Endodermal cell (in vitro differentiated cells): Measurements from ENCODE around the gene NAP1L3. TPM values are rescaled to one million over a fixed set of nuclear protein-coding genes. Genes with fewer than 3 reads are reported as not detected.

ENCODE experiments used
- DNase-seq: peaks from one replicate; pipeline ENCODE4 v3.0.0-alpha.2; 2017
- H3K27ac ChIP-seq: 2 replicates; pipeline ENCODE4 v1.5.1; 2013; ENCODE audit warnings: mild to moderate bottlenecking, low read depth, low read length, moderate library complexity
- H3K27me3 ChIP-seq: 2 replicates; pipeline ENCODE4 v1.6.1; 2013; ENCODE audit warnings: mild to moderate bottlenecking, low read length, moderate library complexity; ENCODE audit not compliant: insufficient read depth, control insufficient read depth, poor library complexity, severe bottlenecking
- H3K36me3 ChIP-seq: 2 replicates; pipeline ENCODE4 v1.7.0; 2013; ENCODE audit warnings: mild to moderate bottlenecking, low read length, moderate library complexity; ENCODE audit not compliant: control insufficient read depth, insufficient read depth
- H3K4me1 ChIP-seq: one replicate; pipeline ENCODE4 v1.7.0; 2013; ENCODE audit warnings: low read length; ENCODE audit not compliant: control insufficient read depth, insufficient read depth
- H3K4me3 ChIP-seq: 2 replicates; pipeline ENCODE4 v1.5.1; 2013; ENCODE audit warnings: mild to moderate bottlenecking, low read length, moderate library complexity
- H3K9ac ChIP-seq: 2 replicates; pipeline ENCODE4 v1.6.1; 2013; ENCODE audit warnings: mild to moderate bottlenecking, low read length, moderate library complexity; ENCODE audit not compliant: poor library complexity, severe bottlenecking; ENCODE audit errors: extremely low read depth
- H3K9me3 ChIP-seq: 2 replicates; pipeline ENCODE4 v1.6.1; 2013; ENCODE audit warnings: mild to moderate bottlenecking, low read length, moderate library complexity; ENCODE audit not compliant: control insufficient read depth
- H3K27ac Mint-ChIP-seq: 2 replicates; pipeline ENCODE4 v1.8.0; 2020; ENCODE audit warnings: mixed read lengths
- H3K27me3 Mint-ChIP-seq: 2 replicates; pipeline ENCODE4 v1.8.0; 2021; ENCODE audit warnings: mild to moderate bottlenecking, mixed read lengths; ENCODE audit not compliant: insufficient read depth
- H3K36me3 Mint-ChIP-seq: 2 replicates; pipeline ENCODE4 v1.8.0; 2020; ENCODE audit warnings: low read depth, mixed read lengths
- H3K4me1 Mint-ChIP-seq: 2 replicates; pipeline ENCODE4 v1.8.0; 2020; ENCODE audit warnings: mixed read lengths
- H3K4me3 Mint-ChIP-seq: 2 replicates; pipeline ENCODE4 v1.8.0; 2020; ENCODE audit warnings: mild to moderate bottlenecking, moderate library complexity, mixed read lengths
- H3K9me3 Mint-ChIP-seq: 2 replicates; pipeline ENCODE4 v1.8.0; 2020; ENCODE audit warnings: mild to moderate bottlenecking, mixed read lengths
- WGBS, 2 experiments: methylation state at CpG; one replicate each; pipeline versions ENCODE4 v1.1.5 to v1.1.7; 2013; ENCODE audit warnings: missing lambda C conversion rate in 2 of 2, mixed read lengths in 1 of 2; ENCODE audit not compliant: insufficient coverage in 1 of 2, insufficient read length in 1 of 2; 5-methylcytosine and 5-hydroxymethylcytosine counted together
- total RNA-seq, 2 donors: library from RNA; stranded (reverse); fragmentation: NEBNext Ultra II Directional in 1 of 2; extraction: Animal tissue kit (Norgen Biotek cat#: 25700) in 1 of 2; gene quantifications; 2 replicates in 1 of 2; 3 replicates in 1 of 2; pipeline ENCODE4 v1.2.1, GENCODE V29; 2021
- TF ChIP-seq, protein P1 (sequence below): fragments of 200-600 bp; sonication (generic); conservative IDR thresholded peaks from 2 replicates; pipeline ENCODE4 v1.5.0; 2021; ENCODE audit warnings: antibody characterized with exemption, mild to moderate bottlenecking

NAP1L3 gene
- total RNA-seq, 2 donors from 2014 or later = 7.9 to 19.3 TPM

DNA sequence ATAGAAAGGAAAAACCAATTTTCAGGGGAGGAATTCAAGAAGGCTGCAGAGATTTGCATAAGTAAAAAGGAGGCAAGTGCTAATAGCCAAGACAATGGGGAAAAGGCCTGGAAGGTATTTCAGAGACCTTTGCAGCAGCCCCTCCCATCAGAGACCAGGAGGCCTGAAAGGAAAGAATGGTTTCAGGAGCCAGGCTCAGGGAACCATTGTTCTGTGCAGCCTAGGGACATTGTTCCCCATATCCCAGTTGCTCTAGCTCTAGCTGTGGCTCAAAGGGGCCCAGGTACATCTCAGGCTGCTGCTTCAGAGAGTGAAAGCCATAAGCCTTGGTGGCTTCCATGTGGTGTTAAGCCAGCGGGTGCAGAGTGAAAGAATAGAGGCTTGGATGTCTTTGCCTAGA is 24.0 kb downstream of the NAP1L3 start:
- Mint-ChIP-seq H3K27me3 (no peaks in the 10 kb centered on the region), H3K27ac (no peak overlapping the region), H3K4me1 (peaks cover 9% of the 10 kb centered on the region), H3K4me3 (no peak overlapping the region), H3K9me3 (peaks cover 48% of the 10 kb centered on the region), H3K36me3 (peaks cover 16% of the 10 kb centered on the region)
- Histone ChIP-seq H3K27ac (no peak overlapping the region), H3K9me3 (peaks cover 30% of the 10 kb centered on the region), H3K4me1 (no peaks in the 10 kb centered on the region), H3K27me3 (no peaks in the 10 kb centered on the region), H3K4me3 (no peak overlapping the region), H3K36me3 (no peaks in the 10 kb centered on the region), H3K9ac (no peak overlapping the region)
- TF ChIP-seq, protein P1, sequence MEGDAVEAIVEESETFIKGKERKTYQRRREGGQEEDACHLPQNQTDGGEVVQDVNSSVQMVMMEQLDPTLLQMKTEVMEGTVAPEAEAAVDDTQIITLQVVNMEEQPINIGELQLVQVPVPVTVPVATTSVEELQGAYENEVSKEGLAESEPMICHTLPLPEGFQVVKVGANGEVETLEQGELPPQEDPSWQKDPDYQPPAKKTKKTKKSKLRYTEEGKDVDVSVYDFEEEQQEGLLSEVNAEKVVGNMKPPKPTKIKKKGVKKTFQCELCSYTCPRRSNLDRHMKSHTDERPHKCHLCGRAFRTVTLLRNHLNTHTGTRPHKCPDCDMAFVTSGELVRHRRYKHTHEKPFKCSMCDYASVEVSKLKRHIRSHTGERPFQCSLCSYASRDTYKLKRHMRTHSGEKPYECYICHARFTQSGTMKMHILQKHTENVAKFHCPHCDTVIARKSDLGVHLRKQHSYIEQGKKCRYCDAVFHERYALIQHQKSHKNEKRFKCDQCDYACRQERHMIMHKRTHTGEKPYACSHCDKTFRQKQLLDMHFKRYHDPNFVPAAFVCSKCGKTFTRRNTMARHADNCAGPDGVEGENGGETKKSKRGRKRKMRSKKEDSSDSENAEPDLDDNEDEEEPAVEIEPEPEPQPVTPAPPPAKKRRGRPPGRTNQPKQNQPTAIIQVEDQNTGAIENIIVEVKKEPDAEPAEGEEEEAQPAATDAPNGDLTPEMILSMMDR = no peak
- WGBS, 2 experiments = 90 to 100% methylated on average over 1 of the region's 1 CpG
- DNase-seq = peak; percentile 58

DNA sequence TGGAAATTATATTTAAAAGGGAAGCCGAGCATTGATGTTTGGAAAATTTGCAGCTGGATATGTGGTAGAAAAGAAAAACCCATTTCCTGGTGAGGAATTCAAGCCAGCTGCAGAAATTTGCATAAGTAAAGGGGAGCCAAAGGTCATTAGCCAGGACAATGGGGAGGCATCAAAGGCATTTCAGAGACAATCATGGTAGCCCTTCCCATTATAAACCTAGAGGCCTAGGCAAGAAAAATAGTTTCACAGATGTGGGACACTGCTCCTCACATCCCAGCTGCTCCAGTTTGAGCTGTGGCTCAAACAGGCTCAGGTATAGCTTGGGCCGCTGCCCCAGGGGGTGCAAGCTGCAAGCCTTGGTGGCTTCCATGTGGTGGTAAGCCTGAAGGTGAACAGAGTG is 35.8 kb downstream of the NAP1L3 start:
- Histone ChIP-seq H3K9ac (no peak overlapping the region), H3K4me1 (no peaks in the 10 kb centered on the region), H3K27ac (no peak overlapping the region), H3K9me3 (peaks cover 5% of the 10 kb centered on the region), H3K36me3 (no peaks in the 10 kb centered on the region), H3K4me3 (no peak overlapping the region), H3K27me3 (no peaks in the 10 kb centered on the region)
- no peaks in the 10 kb centered on the region for H3K36me3 Mint-ChIP-seq
- WGBS, 2 experiments = 89% methylated on average over 2 of the region's 2 CpGs; no CpG with 5 or more reads in 1 of the 2 experiments
- H3K27ac Mint-ChIP-seq = no peak overlapping the region
- no peak overlapping the region for H3K4me3 Mint-ChIP-seq
- DNase-seq = no peak
- no peaks in the 10 kb centered on the region for H3K4me1 Mint-ChIP-seq
- no peaks in the 10 kb centered on the region for H3K27me3 Mint-ChIP-seq
- H3K9me3 Mint-ChIP-seq = peaks cover 17% of the 10 kb centered on the region
- TF ChIP-seq, protein P1 = no peak

Other genes with a start within 250 kb of the NAP1L3 start
- under 1 TPM; 0.22 to 0.33 TPM for gene FAM133A, start 628 bp upstream of the NAP1L3 start, total RNA-seq